CD4-positive, alpha-beta T cell treated with Interleukin-4 for 1 hour (primary cell): ENCODE results near the gene PPY.
"Not testable (repeated sequence)": the region's sequence is repeated elsewhere in the genome, so short reads cannot be mapped to it uniquely, and the experiment has no call there.

Source experiments
- DNase-seq, 2 donors: peaks; one replicate each; pipeline ENCODE4 v3.0.0-alpha.2; 2020 to 2022

The PPY gene

DNA sequence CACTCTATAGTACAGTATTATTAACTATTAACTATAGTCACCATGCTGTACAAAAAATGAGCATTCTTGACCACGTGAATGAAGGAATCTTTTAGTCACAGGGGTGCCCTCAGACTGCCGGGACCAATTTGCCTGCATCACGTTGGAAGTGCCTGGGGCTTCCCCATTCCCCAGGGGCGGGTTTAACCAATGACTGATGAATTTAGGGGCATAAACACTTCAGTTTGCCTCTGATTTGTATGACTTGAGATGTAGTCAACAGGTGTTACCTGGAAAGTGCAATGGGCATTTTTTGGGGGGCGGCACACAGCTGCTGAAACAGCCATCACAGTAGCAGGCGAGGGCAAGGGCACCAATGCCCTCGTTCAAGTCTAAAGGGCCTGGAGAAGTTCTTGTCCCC is 20.2 kb upstream of the PPY start:
- DNase-seq: no peak

DNA sequence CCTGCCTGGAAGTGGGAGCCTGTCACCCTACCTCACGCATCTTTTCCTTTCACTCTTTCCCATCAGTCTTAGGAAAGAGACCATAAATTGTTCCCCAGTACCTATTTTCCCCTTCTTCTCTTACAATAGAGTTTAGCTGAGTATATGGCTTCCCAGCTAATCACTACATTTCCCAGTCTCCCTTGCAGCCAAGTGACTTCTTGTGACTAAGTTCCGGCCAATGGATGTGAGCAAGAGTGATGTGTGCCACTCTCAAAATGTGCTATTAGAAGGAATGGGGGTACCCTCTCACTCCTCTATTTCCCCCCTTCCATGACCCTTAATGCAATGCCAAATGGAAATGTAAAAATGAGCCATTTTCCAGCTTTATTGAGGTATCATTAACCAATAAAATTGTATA is 19.7 kb upstream of the PPY start:
- no peak for DNase-seq

DNA sequence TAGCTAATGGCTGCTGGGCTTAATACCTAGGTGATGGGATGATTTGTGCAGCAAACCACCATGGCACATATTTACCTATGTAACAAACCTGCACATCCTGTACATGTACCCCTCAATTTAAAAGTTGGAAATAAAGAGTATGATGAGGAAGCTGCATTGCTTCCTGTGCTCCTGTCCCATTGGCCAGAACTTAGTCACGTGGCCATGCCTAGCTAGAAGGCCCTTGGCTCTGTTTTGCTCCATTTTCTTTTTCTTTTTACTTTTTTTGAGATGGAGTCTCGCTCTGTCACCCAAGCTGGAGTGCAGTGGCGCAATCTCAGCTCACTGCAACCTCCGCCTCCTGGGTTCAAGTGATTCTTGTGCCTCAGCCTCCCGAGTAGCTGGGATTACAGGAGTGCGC is 19.0 kb upstream of the PPY start:
- not testable (repeated sequence) for DNase-seq

DNA sequence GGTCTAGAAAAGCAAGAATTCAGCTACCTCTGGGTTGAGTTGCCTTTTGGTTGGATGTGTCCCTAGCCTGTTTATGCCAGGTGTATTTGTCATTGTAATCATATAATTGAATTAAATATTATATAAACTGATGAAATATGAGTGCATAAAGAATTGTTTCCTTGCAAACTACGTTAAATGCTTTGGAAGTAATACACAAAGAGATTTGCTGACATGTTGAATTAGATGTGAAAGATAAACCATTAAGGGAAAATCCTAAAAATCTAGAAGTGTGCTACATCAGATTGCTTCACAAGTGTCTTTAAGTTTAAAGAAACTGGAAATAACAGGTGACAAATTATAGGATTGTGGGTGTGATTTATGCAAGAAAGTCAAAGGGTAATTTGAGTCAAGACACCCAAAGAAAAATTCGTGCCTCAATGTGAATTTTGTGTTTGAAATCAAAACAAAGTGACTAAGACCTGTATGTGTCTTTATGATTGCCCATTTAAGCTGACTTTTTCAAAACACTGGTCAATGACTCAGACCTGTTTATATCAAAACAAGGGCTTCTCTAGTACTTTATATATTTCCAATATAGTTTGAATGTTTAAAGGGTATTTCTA is 16.6 kb upstream of the PPY start:
- no peak for DNase-seq

DNA sequence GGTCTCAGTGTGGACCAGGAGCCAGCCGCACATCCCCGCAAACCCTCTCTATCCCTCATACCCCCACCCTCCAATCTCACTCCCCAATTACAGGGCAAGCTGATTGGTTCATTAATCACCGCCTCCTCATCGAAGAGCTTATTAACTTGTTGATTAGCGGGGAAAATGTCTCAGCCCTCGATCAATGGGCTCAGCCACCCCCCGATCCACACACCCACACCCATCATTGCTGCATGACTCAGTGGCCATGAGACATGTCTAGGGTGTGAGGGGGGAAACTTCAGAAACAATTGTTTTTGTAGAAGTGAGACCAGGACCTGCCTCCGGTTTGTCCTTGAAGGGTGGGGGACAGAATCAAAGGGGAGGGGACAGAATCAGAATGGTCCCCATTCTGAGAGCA is 13.9 kb upstream of the PPY start:
- no peak for DNase-seq

DNA sequence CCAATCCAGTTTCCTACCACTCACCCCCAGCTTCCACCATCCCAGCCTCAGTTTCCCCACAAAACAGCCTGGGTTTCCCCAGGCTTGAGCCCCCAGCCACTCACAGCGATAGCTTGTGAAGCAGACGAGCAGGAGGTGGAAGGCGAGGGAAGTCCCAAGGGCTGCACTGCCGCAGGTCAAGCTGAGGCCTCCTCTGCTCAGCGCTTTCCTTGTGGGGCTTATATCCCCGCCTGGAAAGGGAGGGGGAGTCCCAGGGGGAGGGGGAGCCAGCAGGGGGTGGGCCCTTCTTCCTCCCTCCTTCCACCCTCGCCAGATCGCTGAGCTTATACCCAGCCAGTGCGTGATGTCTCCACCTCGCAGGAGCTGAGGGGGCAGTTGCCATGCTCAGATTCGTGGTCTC is 11.5 kb upstream of the PPY start, which contains the start of gene PYY:
Gene PYY, minus strand, starts transcription at position 195 of the 400 bp plus-strand sequence. CDS start 457 bp downstream, outside the sequence.
- no peak for DNase-seq

DNA sequence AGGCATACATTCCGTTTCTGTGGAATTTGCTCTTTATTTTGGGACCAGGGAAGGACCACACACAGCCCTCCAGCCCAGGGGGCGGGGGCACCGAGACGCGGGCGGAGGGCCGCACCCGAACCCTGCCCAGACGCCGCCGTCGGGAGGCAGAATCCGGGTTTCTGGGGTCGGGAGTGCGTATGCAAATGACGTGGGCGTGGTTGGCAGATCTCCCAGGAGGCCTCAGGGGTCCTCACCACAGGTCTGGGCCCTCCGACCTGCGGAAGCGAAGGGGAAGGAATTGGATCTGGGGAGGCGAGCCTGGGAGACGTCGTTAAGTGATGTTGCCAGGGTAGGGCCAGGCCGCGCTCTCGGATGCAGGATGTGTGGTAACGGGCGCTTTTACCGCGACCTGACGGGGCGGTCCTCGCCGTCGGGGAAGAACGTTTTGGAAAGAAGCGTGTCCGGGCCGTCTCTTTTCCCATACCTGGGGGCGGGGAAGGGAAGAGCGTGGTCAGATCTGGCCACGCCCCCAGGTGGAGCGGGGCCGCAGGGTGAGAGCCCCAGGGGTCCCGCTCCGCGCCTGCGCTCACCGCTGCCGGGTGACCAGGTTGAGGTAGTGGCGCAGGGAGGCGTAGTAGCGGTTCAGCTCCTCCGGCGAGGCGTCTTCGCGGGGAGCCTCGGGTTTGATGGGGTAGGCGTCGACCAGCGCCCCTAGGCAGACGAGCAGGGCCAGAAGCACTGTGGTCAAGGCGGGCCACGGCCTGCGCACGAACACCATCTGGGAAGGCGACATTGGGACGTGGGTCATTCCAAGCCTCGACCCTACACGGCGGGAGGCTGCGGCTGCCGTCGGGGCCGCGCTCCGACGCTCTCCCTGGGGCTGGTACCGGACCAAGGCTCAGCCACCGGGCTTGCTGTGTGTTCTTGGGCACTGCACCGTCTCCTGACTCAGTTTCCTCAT is 10.7 kb upstream of the PPY start:
- no peak for DNase-seq

DNA sequence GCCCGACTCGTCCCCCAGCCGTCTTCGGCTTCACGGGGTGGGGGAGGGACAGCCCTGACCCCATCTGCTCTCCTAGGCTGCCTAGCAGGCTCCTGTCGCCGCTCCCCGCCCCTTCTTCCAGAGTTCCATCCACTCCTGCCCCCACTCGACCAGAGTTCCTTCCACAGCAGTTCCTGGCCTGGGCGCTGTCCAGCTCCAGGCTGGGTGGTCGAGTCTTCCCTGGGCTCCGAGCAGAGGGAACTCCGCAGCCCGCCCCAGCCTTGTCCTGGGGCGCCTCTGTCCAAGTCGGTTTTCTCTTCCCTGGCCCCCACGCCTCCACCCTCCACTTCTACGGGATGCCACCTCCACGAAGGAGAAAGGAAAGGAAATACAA is 10.1 kb upstream of the PPY start:
- DNase-seq: no peak

DNA sequence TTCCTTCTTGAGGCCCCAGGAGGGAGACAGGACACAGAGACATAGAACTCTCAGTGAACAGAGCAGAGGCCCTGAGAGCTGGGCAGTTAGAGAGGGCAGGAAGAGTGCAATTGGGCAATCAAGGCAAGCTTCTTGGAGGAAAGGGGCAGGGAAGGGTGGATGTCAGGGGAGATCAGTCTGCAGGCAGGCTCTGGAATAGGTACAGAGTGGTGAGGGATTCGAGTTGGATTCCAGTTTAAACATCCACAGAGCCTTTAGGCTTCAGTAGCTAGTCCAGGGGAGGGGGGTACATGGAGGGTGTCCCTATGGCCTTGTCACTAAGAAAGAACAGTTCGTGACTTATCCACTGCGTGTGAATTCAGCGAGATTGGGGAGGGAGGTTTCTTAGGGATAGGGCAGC is 9.5 kb upstream of the PPY start:
- no peak for DNase-seq

- DNase-seq: no peak
Measured at GRCh38 chr17:43950554-43950953, 8.3 kb upstream of the PPY start.

- no peak for DNase-seq
Measured at GRCh38 chr17:43949781-43950180, 7.5 kb upstream of the PPY start.

DNA sequence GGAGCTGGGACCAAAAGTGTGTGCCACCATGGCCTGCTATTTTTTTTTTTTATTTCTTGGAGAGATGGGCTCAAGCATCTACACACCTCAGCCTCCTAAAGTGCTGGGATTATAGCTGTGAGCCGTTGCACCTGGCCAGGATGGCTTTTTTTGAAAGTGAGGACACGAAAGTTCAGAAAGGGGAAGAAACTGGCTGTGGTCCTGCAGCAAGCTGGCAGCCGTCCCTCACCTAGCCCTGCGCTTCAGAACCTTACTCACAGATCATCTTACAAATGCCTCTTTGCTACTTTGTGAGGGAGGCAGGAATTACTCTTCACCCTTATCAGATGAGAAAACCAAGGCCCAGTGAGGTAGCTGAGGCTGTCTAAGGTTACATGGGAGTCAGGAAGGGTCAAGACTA is 4.5 kb upstream of the PPY start:
- DNase-seq: no peak

GRCh38 chr17:43945074-43945829 is 3.0 kb upstream of the PPY start:
- no peak for DNase-seq

- no peak for DNase-seq
Measured at GRCh38 chr17:43940630-43941029, 1.6 kb downstream of the PPY start.

GRCh38 chr17:43939886-43940285 is 2.4 kb downstream of the PPY start:
- DNase-seq: no peak

- DNase-seq: not testable (repeated sequence)
Measured at GRCh38 chr17:43939452-43939851, 2.8 kb downstream of the PPY start.

DNA sequence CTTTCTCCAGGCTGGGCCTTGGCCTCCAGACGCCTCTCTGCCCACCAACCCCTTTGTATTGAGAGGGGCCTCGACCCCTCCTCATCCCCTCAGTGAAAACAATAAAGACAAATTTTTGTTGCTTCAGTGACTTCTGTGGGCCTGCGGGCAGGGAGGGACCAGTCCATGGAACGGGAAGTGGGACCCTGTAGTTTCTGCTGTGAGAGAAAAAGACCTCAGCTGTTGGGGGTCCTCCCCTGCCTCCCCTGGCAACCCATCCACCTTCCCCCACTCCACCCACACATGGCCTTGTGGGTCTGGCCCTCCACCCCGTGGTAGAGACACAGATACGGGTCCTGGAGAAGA is 3.5 kb downstream of the PPY start:
- DNase-seq: no peak

DNA sequence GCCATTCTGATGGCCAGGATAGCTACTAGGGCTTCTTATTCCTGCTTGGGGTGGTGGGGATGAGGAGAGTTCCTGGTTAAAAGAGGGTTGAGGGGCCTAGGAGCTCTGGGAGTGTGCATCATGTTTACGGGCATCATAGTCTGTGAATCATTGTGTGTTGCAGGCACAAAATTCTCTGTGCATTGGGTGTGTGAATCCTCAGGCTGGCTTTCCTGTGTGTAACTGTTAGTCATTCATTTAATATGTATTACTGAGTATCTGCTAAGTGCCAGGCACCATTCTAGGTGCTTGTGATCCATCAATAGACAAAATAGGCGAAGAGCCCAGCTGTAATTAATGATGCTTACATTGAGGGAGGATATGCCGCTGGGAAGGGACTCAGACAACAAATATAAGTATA is 5.8 kb downstream of the PPY start:
- DNase-seq: no peak

DNA sequence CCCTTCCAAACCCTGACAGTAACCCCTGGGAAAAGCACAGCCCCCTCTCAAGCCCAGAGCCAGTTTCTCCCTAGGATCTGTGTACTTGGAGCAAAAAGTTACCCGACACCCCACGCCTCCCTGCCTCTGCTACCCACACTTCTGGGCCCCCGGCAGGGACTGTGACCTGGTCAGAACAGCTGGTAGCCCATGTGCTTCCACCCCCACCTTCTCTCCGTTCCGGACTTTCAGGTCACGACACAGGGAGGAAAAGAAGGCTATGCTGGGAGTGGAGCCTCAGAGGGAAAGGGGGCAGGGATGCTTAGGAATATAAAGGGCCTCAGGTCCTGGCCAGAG is 6.4 kb downstream of the PPY start:
- no peak for DNase-seq

GRCh38 chr17:43935204-43935925 is 6.9 kb downstream of the PPY start:
- DNase-seq: no peak

GRCh38 chr17:43932923-43933322 is 9.4 kb downstream of the PPY start:
- DNase-seq: no peak

DNA sequence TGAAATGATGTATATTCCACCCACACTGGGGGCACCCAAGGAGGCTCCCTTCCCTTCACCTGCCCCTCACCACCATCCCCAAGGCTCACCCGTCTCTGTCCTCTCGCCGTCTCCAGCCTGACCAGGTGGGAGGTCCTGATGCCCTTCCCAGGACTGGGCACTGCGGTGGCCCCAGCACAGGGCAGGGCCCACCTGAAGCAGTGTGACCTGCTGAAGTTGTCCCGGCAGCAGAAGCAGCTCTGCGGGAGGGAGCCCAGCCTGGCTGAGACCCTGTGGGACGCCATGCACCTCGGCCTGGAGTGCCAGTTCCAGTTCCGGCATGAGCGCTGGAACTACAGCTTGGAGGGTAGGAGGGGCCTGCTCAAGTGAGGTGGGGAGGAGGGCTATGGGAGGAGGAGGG is 9.9 kb downstream of the PPY start:
- no peak for DNase-seq

- DNase-seq: no peak
Measured at GRCh38 chr17:43931062-43931571, 11.2 kb downstream of the PPY start.
